G401 (cell line): ENCODE results near the gene FKBP5. TPM values are rescaled to one million over a fixed set of nuclear protein-coding genes. Genes with fewer than 3 reads are reported as not detected.
"Not testable (repeated sequence)": the region's sequence is repeated elsewhere in the genome, so short reads cannot be mapped to it uniquely, and the experiment has no call there.

ENCODE experiments used
- DNase-seq: peaks from one replicate; pipeline ENCODE4 v3.0.0-alpha.2; 2015; ENCODE audit warnings: low spot score
- in situ Hi-C: cut with HindIII; loops from 2 replicates; pipeline ENCODE4 v1.10.0; 2016; ENCODE audit warnings: low sequenced_read_pairs, mixed read lengths
- total RNA-seq: library from RNA; depleted of rRNA; stranded (reverse); fragments of >200 nt; shearing (Covaris generic); gene quantifications from 2 replicates; pipeline ENCODE4 v1.2.3, GENCODE V29; 2014

The FKBP5 gene
- total RNA-seq, 1 experiment from 2014 or later: 33.5 TPM

DNA sequence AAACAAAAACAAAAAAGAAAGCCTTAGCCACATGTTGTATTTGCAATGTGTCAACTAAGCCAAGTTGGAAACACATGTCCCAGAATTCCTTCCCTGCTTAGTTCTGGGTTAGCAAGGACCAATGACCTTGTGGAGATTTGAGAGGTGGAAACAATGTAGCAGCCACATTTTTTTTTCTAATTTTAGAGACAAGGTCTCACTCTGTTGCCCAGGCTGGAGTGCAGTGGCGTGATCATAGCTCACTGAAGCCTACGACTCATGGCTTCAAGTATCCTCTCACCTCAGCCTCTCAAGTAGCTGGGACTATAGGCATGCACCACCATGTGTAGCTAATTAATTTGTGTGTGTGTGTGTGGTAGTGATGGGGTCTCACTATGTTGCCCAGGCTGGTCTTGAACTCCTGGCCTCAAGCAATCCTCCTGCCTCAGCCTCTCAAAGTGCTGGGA is 117.8 kb downstream of the FKBP5 start:
- in situ Hi-C loops, DNase-seq: not testable (repeated sequence)

DNA sequence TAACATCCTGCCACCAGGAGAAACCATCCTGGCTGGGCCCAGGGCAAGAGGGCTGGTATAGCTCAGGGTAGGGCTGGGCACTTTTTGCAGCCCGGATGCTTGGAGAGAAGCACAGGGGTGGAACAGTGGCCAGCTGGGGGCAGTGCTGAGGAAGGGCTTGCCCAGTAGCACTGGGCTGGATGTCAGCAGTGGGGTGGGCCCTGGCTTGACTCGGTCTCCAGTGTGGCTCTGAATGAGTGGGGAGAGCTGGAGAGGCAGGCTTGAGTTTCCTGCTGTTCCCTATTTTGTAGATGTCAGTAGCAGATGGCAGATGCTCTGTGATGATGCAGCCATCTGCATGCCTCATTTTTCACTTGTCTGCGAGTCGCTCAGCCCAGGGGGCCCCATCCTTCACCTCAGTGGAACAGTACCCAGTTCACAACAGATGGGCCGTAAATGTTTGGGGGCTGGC is 119.7 kb downstream of the FKBP5 start:
- in situ Hi-C loops: no loop called here
- DNase-seq: peak; percentile 13

DNA sequence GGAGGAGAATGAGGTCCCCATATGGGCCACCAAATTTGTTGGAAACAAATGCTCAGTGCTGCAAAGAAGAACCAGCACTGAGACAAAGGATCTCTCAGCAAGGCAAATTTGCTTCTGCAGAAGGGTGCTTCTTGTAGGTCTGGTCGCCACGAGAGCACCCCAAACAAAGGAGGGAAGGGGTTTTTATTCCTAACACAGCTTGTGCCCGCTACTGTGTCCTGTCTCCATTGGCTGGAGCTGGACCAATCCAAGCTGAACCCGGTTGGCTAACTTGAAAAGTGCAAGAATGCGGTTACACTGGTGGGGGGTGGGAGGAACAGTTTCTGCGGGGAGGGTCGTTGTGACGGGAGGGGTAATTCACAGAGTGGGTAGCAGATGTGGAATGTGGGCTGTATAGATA is 121.9 kb downstream of the FKBP5 start:
- in situ Hi-C loops: no loop called here
- DNase-seq: no peak

DNA sequence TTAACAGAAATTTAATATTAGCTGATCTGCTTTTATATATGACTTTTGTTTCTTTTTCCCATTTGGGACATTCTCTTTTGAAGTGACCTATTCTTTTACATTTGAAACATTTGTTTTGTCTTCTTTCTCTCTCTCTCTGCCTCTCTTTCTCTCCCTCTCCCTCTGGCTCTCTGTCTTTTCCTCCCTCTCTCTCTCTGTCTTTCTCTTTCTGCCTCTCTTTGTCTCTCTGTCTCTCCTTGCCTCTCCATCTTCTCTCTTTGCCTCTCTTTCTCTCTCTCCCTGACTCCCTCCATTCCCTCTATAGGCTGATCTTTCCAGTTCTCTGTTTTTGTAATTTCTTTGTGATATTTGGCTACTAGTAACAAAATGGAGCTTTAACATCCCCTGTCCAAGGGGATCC is 124.0 kb downstream of the FKBP5 start:
- in situ Hi-C loops: no loop called here

DNA sequence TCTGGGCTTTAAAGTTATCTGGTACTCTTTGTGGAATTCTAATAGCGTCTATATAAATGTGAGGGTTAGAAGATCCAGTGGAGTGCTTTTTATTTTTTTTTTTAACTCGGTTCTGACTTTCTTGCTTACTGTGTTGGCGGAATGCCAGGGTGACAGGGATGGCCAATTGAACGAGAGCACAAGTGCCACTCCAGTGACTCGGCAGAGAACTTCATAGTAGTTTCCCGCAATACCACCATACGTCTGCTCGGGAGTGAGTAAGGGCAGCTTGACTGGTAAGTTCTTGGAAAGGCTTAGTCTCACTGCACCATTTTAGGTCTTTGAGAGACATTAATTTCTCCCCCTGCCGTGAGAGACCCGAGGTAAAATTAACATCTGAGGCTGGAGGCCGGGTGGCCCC is 126.7 kb downstream of the FKBP5 start:
- in situ Hi-C loops: no loop called here
- no peak for DNase-seq

More for the DNA sequence above, 124.0 kb downstream of the FKBP5 start:
- DNase-seq: no peak

DNA sequence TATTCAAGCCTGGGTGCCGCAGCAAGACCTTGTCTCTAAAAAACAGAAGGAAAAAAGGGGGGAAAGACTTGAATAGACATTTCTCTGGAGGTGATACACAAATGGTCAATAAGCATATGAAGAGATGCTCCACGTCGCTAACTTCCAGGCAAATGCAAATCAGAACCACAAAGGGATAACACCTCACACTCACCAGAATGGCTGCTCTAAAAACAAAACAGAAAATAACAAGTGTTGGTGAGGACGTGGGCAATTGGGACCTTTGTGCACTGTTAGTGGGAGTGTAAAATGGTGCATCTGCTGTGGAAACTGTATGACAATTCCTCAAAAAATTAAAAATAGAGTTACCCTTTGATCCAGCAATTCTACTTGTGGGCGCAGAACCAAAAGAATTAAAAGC is 127.6 kb downstream of the FKBP5 start:
- in situ Hi-C loops: no loop called here
- no peak for DNase-seq

DNA sequence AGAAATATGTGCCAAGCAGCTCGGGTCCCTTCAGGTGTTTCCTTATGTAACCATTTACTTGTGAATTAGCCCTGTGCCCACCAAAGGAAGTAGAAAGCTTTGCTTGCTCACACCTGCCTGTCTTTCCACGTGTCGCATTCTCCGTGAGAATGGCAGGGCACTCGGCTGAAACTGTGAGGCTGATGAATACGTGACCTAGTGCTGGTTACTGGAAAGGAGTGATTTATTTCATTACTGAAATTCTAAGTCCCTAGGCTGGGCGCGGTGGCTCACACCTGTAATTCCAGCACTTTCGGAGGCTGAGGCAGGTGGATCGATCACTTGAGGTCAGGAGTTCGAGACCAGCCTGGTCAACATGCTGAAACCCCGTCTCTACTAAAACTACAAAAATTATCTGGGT is 130.1 kb downstream of the FKBP5 start:
- no peak for DNase-seq
- in situ Hi-C loops: no loop called here

DNA sequence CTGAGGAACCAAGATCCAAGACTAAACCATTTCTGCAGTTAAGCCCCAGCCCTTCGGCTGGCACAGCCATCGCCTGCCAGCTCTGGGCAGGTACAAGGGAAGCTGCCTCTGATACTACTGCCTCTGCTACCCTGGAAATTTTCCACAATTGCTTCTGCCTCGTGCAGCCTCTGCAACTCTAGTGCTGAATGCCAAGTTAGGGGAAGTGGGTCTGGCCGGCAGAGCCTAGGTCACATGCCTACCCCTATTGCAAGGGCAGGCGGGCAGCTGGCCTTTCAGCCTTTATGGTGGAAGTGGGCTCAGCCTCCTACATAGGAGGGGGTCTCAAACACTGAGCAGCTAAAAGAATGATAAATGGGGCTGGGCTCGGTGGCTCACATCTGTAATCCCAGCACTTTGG is 131.5 kb downstream of the FKBP5 start:
- no peak for DNase-seq

DNA sequence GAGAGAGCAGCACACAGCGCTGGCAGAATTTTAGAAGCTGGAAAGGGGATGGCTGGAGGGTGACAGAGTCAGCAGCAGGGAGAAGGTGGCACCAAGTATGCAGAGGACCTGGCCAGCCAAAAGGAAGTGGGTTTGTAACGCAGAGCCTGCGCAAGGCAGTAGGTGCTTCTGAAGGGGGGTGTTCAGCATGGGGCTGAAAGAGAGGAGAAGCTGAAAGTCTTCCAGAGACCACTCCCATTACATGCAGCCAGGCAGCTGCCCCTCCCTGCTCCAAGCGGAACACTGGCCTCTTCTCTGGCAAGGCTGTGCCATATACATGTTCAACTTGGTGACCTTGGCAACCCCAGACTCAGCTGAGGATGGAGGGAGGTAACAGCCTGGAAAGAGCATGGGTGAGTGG is 133.9 kb downstream of the FKBP5 start:
- DNase-seq: no peak
- in situ Hi-C loops: no loop called here

More for the DNA sequence above, 131.5 kb downstream of the FKBP5 start:
- in situ Hi-C loops: no loop called here

DNA sequence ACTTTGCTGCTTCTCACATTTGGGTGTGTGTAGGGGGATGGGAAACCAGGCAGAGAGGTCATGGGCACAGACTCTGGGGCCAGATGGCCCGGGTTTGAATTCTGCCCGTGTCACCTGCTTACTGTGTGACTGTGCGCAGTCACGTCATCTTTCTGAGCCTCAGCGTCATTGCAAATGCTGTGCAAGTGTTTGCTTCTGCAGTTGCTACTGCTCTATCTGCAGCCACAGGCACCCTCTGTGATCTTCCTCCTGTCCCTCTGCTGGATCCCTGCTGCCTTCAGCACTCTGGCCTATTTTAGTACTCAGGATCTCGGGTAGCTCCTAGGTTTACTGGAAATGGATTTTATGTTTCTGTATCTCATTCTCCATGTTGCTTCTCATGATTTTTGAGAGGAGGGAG is 135.4 kb downstream of the FKBP5 start:
- in situ Hi-C loops: no loop called here
- no peak for DNase-seq

DNA sequence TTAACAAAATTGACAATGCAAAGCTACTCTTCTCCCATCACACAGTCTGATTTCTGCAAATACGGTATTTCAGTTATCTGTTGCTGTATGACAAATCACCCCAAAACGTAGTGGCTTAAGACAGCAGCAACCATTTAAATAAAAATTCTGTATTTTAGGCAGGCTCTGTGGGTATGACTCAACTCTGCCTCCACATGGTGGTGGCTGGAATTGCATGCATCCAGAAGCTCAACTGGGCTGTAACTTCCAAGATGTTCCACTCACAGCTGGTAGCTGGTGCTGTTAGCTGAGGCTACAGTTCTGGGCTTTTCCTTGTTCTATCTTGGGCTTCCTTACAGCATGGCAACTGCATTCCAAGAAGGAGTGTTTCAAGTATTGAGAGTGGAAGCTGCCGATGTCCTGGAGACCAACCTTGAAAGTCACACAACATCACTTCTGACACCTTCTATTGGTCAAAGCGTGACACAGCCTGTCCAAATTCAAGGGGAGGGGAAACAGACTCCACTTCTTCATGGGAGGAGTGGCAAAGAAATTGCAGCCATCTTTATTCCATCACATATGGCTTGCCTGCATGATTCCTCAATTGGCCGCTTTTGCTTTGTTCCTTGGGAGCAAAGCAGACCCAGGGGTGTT is 136.3 kb downstream of the FKBP5 start:
- in situ Hi-C loops: no loop called here
- DNase-seq: peak; percentile 1

DNA sequence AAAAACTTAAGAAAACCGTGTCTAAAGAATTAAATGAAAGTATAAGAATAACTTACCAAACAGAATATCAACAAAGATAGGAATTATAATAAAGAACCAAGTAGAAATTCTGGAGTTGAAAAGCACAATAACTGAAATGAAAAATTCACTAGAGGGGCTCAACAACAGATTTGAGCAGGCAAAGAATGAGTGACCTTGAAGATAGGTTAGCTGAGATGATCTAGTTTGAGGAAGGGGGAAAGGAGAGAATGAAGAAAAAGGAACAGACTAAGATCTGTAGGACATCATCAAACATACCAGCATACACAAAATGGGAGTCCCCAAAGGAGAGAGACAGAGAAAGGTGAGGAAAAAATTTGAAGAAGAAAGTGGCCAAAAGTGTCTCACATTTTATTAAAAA is 138.3 kb downstream of the FKBP5 start:
- in situ Hi-C loops: no loop called here
- no peak for DNase-seq

DNA sequence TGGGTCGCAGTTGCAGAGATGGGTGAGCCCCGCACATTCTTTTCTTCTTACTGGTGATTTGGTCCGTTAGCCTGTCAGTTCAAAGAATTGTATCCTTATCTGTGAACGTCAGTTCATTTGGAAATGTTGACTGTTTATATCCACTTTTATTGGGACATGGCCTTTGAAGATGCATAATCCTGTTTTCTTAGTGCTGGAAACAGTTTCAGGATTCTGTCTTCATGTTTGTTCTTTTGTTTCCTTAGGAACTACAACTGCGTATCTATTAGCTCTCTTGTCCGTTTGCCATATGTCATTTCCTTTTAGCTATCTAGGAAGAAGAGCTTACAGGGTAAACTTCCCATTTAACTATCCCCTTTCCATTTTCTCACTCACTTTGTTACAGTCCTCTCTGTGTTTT is 141.0 kb downstream of the FKBP5 start:
- no peak for DNase-seq
- in situ Hi-C loops: no loop called here

DNA sequence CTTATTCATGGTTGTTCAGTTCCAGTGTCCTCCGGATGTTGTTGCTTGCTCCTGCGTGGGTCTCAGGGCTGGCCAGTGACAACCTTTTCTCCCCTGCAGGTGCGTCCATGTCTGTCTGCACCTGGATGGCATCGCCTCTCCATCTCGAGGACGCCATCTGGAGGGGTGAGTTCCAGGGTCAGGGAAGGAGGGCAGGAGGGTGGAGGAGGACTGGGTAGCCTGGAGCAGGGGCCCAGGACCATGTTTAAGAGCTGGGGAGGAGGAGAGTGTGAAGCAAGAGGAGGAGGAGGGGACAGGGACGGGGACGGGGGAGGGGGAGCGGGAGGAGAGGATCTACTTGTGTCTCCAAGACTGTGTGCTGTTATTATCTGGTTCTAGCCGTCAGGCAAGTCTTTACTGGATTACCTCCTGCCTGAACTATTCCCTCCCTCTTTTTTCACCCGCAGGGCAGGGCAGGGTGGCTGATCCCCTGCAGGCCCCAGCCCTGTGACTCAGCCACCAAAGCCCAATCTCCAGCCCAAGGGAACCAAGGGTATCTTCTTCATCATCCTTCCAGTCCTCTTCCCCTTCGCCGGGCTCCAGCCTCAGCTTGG is 143.8 kb downstream of the FKBP5 start:
- in situ Hi-C loops: no loop called here
- DNase-seq: no peak

DNA sequence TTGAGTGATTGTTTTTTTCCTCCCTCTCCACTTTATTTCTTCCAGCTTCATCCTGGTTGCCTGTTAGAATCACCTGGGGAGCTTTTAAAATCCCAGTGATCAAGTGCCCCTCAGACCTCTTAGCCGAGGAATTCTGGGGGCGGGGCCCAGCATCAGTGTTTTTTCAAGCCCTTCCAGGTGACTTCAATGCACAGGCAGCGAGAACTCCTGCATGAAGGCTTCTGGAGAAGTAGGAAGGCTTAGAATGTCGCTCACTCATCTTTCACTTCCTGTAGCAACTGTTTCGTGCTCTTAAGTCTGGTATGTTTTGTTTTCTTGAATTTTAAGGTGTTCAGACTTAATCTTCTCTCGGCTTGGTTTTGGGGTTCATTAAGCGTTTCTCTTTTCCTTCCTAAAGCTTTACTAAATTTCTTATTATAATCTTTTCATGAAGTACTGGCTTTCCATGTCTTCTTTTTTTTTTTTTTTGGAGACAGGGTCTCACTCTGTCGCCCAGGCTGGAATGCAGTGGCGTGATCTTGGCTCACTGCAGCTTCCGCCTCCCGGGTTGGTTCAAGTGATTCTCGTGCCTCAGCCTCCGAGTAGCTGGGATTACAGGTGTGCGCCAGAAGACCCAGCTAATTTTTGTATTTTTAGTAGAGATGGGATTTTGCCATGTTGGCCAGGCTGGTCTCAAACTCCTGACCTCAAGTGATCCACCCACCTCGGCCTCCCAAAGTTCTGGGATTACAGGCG is 145.1 kb downstream of the FKBP5 start:
- in situ Hi-C loops: no loop called here
- DNase-seq: no peak

DNA sequence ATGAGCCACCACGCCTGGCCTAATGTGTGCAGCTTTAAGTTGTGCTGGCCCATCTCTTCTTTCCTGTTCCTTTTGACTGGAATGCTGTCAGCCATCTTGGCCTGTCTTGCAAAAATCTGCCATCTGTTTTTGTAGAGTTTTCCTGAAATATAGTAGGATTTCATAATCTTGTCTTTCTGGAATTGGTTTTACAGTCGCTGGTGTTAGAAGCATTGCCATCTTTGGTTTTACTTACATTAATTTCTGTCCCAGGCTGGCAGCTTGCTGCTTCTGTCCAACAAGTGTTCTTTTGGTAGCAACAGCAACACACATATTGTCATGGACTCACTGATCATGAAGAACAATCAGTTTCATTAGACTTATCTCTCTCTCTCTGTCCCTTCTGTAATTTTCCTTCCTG is 146.9 kb downstream of the FKBP5 start:
- DNase-seq: no peak
- in situ Hi-C loops: no loop called here

DNA sequence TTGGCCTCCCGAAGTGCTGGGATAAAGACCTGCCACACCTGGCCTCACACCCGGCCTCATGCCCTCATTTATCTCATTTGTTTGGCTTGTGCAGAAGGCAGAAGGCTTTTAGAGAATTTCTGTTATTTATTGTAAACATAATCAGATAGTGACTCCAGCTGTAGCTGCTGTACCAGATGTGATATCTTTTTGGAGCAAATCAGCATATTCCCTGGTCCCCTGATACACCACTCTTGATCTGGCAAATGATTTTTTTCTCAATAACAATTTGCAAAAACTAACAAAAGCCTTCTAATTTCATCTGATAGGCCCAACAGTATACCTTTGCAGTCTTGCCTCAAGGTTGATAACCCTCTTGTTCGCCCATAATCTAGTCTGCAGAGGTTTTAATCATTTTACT is 149.5 kb downstream of the FKBP5 start:
- DNase-seq: no peak
- in situ Hi-C loops: no loop called here

DNA sequence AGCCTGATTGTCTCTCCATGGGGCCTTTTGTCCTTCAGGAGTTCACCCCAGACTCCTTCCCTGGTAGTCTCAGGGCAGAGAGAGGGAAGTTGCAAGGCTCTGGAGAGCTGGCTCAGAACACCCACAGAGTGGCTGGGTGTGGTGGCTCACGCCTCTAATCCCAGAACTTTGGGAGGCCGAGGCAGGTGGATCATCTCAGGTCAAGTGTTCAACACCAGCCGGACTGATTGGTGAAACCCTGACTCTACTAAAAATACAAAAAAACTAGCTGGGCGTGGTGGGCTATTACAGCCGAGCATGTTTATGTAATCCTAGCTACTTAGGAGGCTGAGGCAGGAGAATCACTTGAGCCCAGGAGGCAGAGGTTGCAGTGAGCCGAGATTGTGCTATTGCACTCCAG is 152.9 kb downstream of the FKBP5 start:
- in situ Hi-C loops, DNase-seq: not testable (repeated sequence)

DNA sequence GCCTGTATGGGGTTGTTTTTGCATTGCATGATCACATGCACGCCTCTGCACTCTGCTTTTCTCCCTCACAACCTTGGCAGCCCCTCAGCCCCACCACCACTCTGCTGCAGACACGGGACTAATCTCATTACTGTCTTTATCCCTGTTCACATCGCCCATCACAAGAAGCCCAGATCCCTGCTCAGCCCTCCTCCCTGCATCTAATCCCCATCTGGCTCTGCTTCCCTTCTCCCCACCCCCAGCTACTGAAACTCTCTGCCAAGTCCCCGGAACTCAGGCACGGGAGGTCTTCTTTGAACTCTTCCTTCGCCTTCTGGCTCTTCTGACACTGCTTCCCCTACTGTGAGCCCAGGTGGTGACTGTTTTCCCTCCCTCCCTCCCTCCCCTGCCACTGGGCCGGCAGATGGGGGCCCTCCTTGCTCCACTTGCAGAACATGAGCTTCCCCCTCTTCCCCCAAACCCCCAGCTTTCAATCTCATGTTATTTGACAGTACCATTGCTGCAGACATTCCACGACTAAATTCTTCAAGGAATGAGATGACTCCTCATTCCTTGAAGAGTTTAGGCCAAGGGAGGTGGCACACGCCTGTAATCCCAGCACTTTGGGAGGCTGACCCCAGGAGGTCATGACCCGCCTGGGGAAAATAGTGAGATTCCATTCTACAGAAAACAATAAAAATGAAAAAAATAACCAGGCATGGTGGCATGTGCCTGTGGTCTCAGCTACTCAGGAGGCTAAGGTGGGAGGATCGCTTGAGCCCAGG is 154.1 kb downstream of the FKBP5 start:
- DNase-seq: no peak
- in situ Hi-C loops: no loop called here

DNA sequence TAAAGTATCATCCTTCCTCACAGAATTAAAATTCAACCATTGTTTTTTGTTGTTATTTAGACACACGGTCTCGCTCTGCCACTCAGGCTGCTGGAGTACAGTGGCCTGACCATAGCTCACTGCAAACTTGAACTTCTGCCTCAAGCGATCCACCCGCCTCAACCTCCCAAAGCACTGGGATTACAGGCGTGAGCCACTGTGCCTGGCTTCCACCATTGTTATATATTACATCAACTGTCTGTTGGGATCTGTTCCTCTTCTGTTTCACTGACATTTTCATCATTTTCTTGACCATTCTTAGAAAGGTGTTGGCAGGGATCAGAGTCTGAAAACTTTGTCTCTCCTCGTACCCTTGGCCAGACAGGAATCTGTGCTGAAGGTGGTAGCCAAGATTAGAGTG is 154.7 kb downstream of the FKBP5 start:
- DNase-seq: no peak
- in situ Hi-C loops: no loop called here
